ENCODE results near the gene TTYH2.

TTYH2 gene

GRCh38 chr17:74233937-74234336 lies 20.6 kb downstream of the TTYH2 start:
- Histone ChIP-seq H3K36me3 (ENCODE audit: low read length) (no peaks in the 10 kb centered on the region), H3K79me2 (ENCODE audit: insufficient read depth, low read length) (no peaks in the 10 kb centered on the region), H3K4me3 (ENCODE audit: insufficient read depth, low read length, poor library complexity, severe bottlenecking) (no peak overlapping the region), H3K9ac (ENCODE audit: low read length) (no peak overlapping the region), H3K27ac (ENCODE audit: low read depth, low read length) (no peak overlapping the region), H4K20me1 (ENCODE audit: low read depth, low read length) (no peaks in the 10 kb centered on the region), H2AFZ (ENCODE audit: low read depth, low read length, severe bottlenecking) (no peak overlapping the region), H3K9me3 (ENCODE audit: insufficient read depth, low read length) (no peaks in the 10 kb centered on the region), H3K4me2 (ENCODE audit: low read depth, low read length, poor library complexity, severe bottlenecking) (no peak overlapping the region), H3K9me2 (replicated peaks; ENCODE audit: insufficient read depth, low read length) (no peaks in the 10 kb centered on the region), H3K27me3 (ENCODE audit: low read length) (no peaks in the 10 kb centered on the region), H3F3A (ENCODE audit: insufficient read depth) (no peaks in the 10 kb centered on the region)
- no peak for TF ChIP-seq CTCF (IDR thresholded peaks at IDR 0.05; ENCODE audit: insufficient read depth, low read length, poor library complexity, severe bottlenecking)

- Histone ChIP-seq H4K20me1 (ENCODE audit: low read depth, low read length) (no peaks in the 10 kb centered on the region), H3K79me2 (ENCODE audit: insufficient read depth, low read length) (no peaks in the 10 kb centered on the region), H3K27me3 (ENCODE audit: low read length) (no peaks in the 10 kb centered on the region), H3K9me3 (ENCODE audit: insufficient read depth, low read length) (no peaks in the 10 kb centered on the region), H3K4me2 (ENCODE audit: low read depth, low read length, poor library complexity, severe bottlenecking) (no peak overlapping the region), H3K4me3 (ENCODE audit: insufficient read depth, low read length, poor library complexity, severe bottlenecking) (no peak overlapping the region), H2AFZ (ENCODE audit: low read depth, low read length, severe bottlenecking) (no peak overlapping the region), H3K9me2 (replicated peaks; ENCODE audit: insufficient read depth, low read length) (no peaks in the 10 kb centered on the region), H3K36me3 (ENCODE audit: low read length) (no peaks in the 10 kb centered on the region), H3K27ac (ENCODE audit: low read depth, low read length) (no peak overlapping the region), H3K9ac (ENCODE audit: low read length) (no peak overlapping the region), H3F3A (ENCODE audit: insufficient read depth) (no peaks in the 10 kb centered on the region)
- no peak for TF ChIP-seq CTCF (IDR thresholded peaks at IDR 0.05; ENCODE audit: insufficient read depth, low read length, poor library complexity, severe bottlenecking)
- TF ChIP-seq EZH2phosphoT487 (conservative IDR thresholded peaks at IDR 0.05; ENCODE audit: low read length) = no peak
Measured at GRCh38 chr17:74234486-74234885, 21.1 kb downstream of the TTYH2 start.

GRCh38 chr17:74235040-74235581 lies 21.7 kb downstream of the TTYH2 start:
- H3K79me2 ChIP-seq (ENCODE audit: insufficient read depth, low read length) = no peaks in the 10 kb centered on the region
- no peaks in the 10 kb centered on the region for H4K20me1 ChIP-seq (ENCODE audit: low read depth, low read length)
- H3K4me3 ChIP-seq (ENCODE audit: insufficient read depth, low read length, poor library complexity, severe bottlenecking) = no peak overlapping the region
- H3F3A ChIP-seq (ENCODE audit: insufficient read depth) = no peaks in the 10 kb centered on the region
- H3K27me3 ChIP-seq (ENCODE audit: low read length) = no peaks in the 10 kb centered on the region
- no peak overlapping the region for H2AFZ ChIP-seq (ENCODE audit: low read depth, low read length, severe bottlenecking)
- TF ChIP-seq EZH2phosphoT487 (conservative IDR thresholded peaks at IDR 0.05; ENCODE audit: low read length) (no peak), CTCF (IDR thresholded peaks at IDR 0.05; ENCODE audit: insufficient read depth, low read length, poor library complexity, severe bottlenecking) (no peak)
- no peak overlapping the region for H3K9ac ChIP-seq (ENCODE audit: low read length)
- H3K9me2 ChIP-seq (replicated peaks; ENCODE audit: insufficient read depth, low read length) = no peaks in the 10 kb centered on the region
- H3K36me3 ChIP-seq (ENCODE audit: low read length) = no peaks in the 10 kb centered on the region
- H3K4me2 ChIP-seq (ENCODE audit: low read depth, low read length, poor library complexity, severe bottlenecking) = no peak overlapping the region
- H3K27ac ChIP-seq (ENCODE audit: low read depth, low read length) = no peak overlapping the region
- no peaks in the 10 kb centered on the region for H3K9me3 ChIP-seq (ENCODE audit: insufficient read depth, low read length)
